A549 (cell line): ENCODE data around the gene ARL15. TPM values are rescaled to one million over a fixed set of nuclear protein-coding genes. Genes with fewer than 3 reads are reported as not detected.

Source experiments
- ATAC-seq, 2 experiments: fragments of 200-7000 bp in 1 of 2; fragments of >200 bp in 1 of 2; cut with Nextera tagmentation in 1 of 2; cut with Tn5 transposase in 1 of 2; 3 replicates each; pipeline versions ENCODE4 v1.8.0 to v1.9.1; 2018 to 2020; ENCODE audit warnings: mild to moderate bottlenecking in 1 of 2, moderate library complexity in 1 of 2
- CTCF ChIA-PET: fragments of 300-600 bp; sonication (Branson Sonifier 250); formaldehyde crosslinking; extraction: SDS; loops from one replicate; lab custom pipeline; 2021; ENCODE audit warnings: antibody characterized with exemption, inconsistent platforms; lab: Yijun Ruan, JAX
- POLR2A ChIA-PET: fragments of 350-600 bp; formaldehyde crosslinking; extraction: SDS; loops from one replicate; lab custom pipeline; 2021; ENCODE audit warnings: antibody characterized with exemption, inconsistent platforms; lab: Yijun Ruan, JAX
- DNase-seq, 2 experiments: peaks; one replicate each; pipeline versions ENCODE4 v3.0.0 to v3.0.0-alpha.2; 2011 to 2016; ENCODE audit warnings: low read depth in 1 of 2, low spot score in 1 of 2
- FAIRE-seq: peaks from 2 replicates; lab custom pipeline; 2011; peaks lifted over from hg19 to GRCh38; lab: Jason Lieb, UNC
- H3K27ac ChIP-seq, 2 experiments: fragments of >200 bp; sonication (Bioruptor Twin); formaldehyde crosslinking; 3 replicates each; pipeline ENCODE4 v1.5.1; 2016 to 2017
- H3K4me1 ChIP-seq: fragments of >200 bp; sonication (Bioruptor Twin); formaldehyde crosslinking; 3 replicates; pipeline ENCODE4 v1.6.1; 2016
- H3K4me2 ChIP-seq: fragments of >200 bp; sonication (Bioruptor Twin); formaldehyde crosslinking; 3 replicates; pipeline ENCODE4 v1.6.1; 2016
- H3K4me3 ChIP-seq: fragments of >200 bp; sonication (Bioruptor Twin); formaldehyde crosslinking; 3 replicates; pipeline ENCODE4 v1.5.1; 2016
- H3K9me3 ChIP-seq: fragments of >200 bp; sonication (Bioruptor Twin); formaldehyde crosslinking; 3 replicates; pipeline ENCODE4 v1.6.1; 2016
- CBX2 ChIP-seq: fragments of 200-600 bp; sonication (generic); IDR thresholded peaks from 2 replicates; pipeline ENCODE4 v1.6.1; 2016; ENCODE audit warnings: low read depth, mild to moderate bottlenecking, borderline replicate concordance
- CHD4 ChIP-seq: fragments of 200-600 bp; sonication (generic); IDR thresholded peaks from 2 replicates; pipeline ENCODE4 v1.6.1; 2016; ENCODE audit warnings: antibody characterized with exemption, mild to moderate bottlenecking, borderline replicate concordance
- EHMT2 ChIP-seq: fragments of 200-600 bp; sonication (generic); IDR thresholded peaks from 2 replicates; pipeline ENCODE4 v1.6.1; 2016; ENCODE audit warnings: antibody characterized with exemption, low read depth, mild to moderate bottlenecking, moderate library complexity
- ESRRA ChIP-seq: fragments of 150-350 bp; IDR thresholded peaks from 2 replicates; pipeline ENCODE4 v1.6.1; 2014; ENCODE audit warnings: mild to moderate bottlenecking, low read length, borderline replicate concordance
- FOXS1 ChIP-seq: fragments of 250-450 bp; sonication (Bioruptor Pico); IDR thresholded peaks from 2 replicates; pipeline ENCODE4 v1.5.0; 2020; ENCODE audit warnings: mild to moderate bottlenecking, moderate library complexity
- HOXB5 ChIP-seq: fragments of 250-450 bp; sonication (Bioruptor Pico); IDR thresholded peaks from 2 replicates; pipeline ENCODE4 v1.5.0; 2020; ENCODE audit warnings: mild to moderate bottlenecking, moderate library complexity
- KDM1A ChIP-seq: fragments of 200-600 bp; sonication (generic); IDR thresholded peaks from 2 replicates; pipeline ENCODE4 v1.6.1; 2016; ENCODE audit warnings: low read depth, mild to moderate bottlenecking
- KDM5A ChIP-seq: fragments of 200-600 bp; sonication (generic); IDR thresholded peaks from 2 replicates; pipeline ENCODE4 v1.6.1; 2016; ENCODE audit warnings: antibody characterized with exemption, mild to moderate bottlenecking
- MAFK ChIP-seq: fragments of 450-650 bp; IDR thresholded peaks from 2 replicates; pipeline ENCODE4 v1.6.1; 2014; ENCODE audit not compliant: partially characterized antibody
- MAZ ChIP-seq: fragments of 150-350 bp; IDR thresholded peaks from 2 replicates; pipeline ENCODE4 v1.6.1; 2014; ENCODE audit warnings: antibody characterized with exemption, low read depth, low read length, borderline replicate concordance
- MYC ChIP-seq: IDR thresholded peaks from 2 replicates; pipeline ENCODE4 v1.6.1; 2012; ENCODE audit warnings: mild to moderate bottlenecking, inconsistent platforms, low read length, improper control_type of control experiment, borderline replicate concordance
- PHF8 ChIP-seq: fragments of 200-600 bp; sonication (generic); IDR thresholded peaks from 2 replicates; pipeline ENCODE4 v1.6.1; 2016; ENCODE audit warnings: low read depth, mild to moderate bottlenecking, antibody characterized with exemption, moderate library complexity, borderline replicate concordance
- RARB ChIP-seq: fragments of 250-450 bp; sonication (Bioruptor Pico); IDR thresholded peaks from 2 replicates; pipeline ENCODE4 v1.8.0; 2021; ENCODE audit warnings: mild to moderate bottlenecking, moderate library complexity
- RFX5 ChIP-seq: fragments of 450-650 bp; IDR thresholded peaks from 2 replicates; pipeline ENCODE4 v1.7.1; 2014; ENCODE audit warnings: antibody characterized with exemption, mild to moderate bottlenecking, moderate library complexity
- RNF2 ChIP-seq: fragments of 200-600 bp; sonication (generic); IDR thresholded peaks from 2 replicates; pipeline ENCODE4 v1.6.1; 2016; ENCODE audit warnings: low read depth, mild to moderate bottlenecking, antibody characterized with exemption, moderate library complexity, borderline replicate concordance
- TP53 ChIP-seq: fragments of 250-450 bp; sonication (Bioruptor Pico); IDR thresholded peaks from 2 replicates; pipeline ENCODE4 v1.5.0; 2021; ENCODE audit warnings: mild to moderate bottlenecking, moderate library complexity
- ZFP36 ChIP-seq: fragments of 450-650 bp; IDR thresholded peaks from 2 replicates; pipeline ENCODE4 v1.6.1; 2014; ENCODE audit warnings: borderline replicate concordance; ENCODE audit not compliant: partially characterized antibody
- WGBS: methylation state at CpG from one replicate; pipeline ENCODE4 v1.1.6; 2017; ENCODE audit errors: missing lambda C conversion rate; 5-methylcytosine and 5-hydroxymethylcytosine counted together
- polyA plus RNA-seq, 4 experiments: library from polyadenylated mRNA; depleted of rRNA in 3 of 4; stranded (reverse); fragments of >200 nt; fragmentation: RNase III in 1 of 4; extraction: RNeasy Plus Mini Kit Qiagen cat#74134 plus additional on column Dnase treatment in 1 of 4; gene quantifications; 2 replicates in 3 of 4; 3 replicates in 1 of 4; pipeline ENCODE4 v1.2.3, GENCODE V29; 2011 to 2017
- TF ChIP-seq, protein P1 (sequence below): IDR thresholded peaks from 2 replicates; pipeline ENCODE4 v1.6.1; 2012
- TF ChIP-seq, protein P2 (sequence below): IDR thresholded peaks from 2 replicates; pipeline ENCODE4 v1.6.1; 2012
- TF ChIP-seq, protein P3 (sequence below): fragments of 150-350 bp; IDR thresholded peaks from 2 replicates; pipeline ENCODE4 v1.6.1; 2014; ENCODE audit warnings: low read depth, mild to moderate bottlenecking, low read length
- TF ChIP-seq, protein P4 (sequence below): fragments of >200 bp; sonication (Bioruptor Twin); formaldehyde crosslinking; IDR thresholded peaks from 3 replicates; pipeline ENCODE4 v1.5.1; 2016
- TF ChIP-seq, protein P5 (sequence below): fragments of >200 bp; sonication (Bioruptor Twin); formaldehyde crosslinking; IDR thresholded peaks from 2 replicates; pipeline ENCODE4 v1.6.1; 2016
- TF ChIP-seq, protein P6 (sequence below): fragments of >200 bp; sonication (Bioruptor Twin); formaldehyde crosslinking; IDR thresholded peaks from 3 replicates; pipeline ENCODE4 v1.6.1; 2016

The ARL15 gene
- polyA plus RNA-seq, 2 of the 4 experiments (the other 2 are of a cell fraction), result 11.8 to 12.1 TPM

DNA sequence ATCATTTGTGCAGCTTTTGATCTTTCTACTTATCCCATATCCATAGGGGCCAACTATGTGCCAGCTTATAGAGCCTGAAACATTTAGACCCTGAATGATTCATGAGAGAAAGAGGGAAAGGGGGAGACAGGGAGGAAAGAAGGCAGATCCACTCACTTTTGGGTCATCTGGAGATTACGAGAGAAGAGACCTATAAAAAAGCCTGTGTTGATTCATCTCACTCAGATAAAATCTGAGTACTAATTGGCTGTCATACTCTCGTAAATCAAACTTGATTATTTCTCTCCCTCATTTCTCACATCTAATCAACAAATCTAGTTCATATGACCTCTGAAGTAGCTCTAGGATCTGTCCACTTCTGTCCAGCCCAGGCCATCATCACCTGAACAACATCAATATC, 137.1 kb downstream of the ARL15 start:
- TF ChIP-seq CHD4 (no peak), MYC (no peak)
- Histone ChIP-seq H3K4me1 (no peaks in the 10 kb centered on the region), H3K4me3 (no peak overlapping the region), H3K27ac (no peak overlapping the region), H3K4me2 (no peak overlapping the region), H3K9me3 (no peaks in the 10 kb centered on the region)
- no peak for FAIRE-seq
- POLR2A ChIA-PET, result no interaction called here
- ATAC-seq, result no peak
- 86% methylated on average over 2 of the region's 2 CpGs for WGBS
- CTCF ChIA-PET, result interaction anchor here (0.8 kb wide), 1 partner anchor 17 kb away, joined by 3 read pairs; no protein-coding TSS in a partner anchor
- DNase-seq, result no peak

DNA sequence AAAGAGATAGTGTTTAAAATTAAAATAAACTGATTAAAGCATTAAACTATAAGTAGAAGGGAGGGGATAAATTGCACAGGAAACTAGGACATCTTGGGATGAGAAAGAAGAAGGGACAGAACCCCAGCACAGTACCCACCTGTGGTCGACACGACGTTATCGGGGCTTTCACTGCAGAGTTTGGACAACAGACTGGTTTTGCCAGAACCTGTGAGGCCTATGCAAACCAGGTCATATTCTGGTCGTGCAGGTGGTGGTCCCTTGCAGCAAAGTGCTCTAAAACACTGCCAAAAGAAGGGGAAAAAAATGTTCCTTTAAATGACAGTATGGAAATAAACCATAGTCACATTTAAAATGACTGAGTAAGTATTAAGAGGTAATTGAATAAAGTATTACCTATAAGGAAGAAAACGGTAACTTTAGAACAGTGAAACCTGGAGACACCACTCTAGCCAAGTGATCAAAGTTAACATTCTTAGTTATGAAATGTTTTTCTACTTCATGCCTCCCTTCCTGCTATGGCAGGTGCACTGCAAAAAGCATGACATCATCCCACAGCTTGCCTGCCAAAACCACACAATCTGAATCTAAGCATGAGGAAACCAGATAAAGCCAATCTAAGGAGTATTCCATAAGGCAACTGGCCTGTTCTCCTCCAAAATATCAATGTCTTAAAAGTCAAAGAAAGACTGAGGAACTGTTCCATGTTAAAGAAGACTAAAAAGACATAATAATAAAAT, 138.6 kb downstream of the ARL15 start:
- CTCF ChIA-PET, result interaction anchor here (1.3 kb wide), 1 partner anchor 57 kb away, joined by 3 read pairs; no protein-coding TSS in a partner anchor
- POLR2A ChIA-PET, result no interaction called here
- FAIRE-seq, result no peak

DNA sequence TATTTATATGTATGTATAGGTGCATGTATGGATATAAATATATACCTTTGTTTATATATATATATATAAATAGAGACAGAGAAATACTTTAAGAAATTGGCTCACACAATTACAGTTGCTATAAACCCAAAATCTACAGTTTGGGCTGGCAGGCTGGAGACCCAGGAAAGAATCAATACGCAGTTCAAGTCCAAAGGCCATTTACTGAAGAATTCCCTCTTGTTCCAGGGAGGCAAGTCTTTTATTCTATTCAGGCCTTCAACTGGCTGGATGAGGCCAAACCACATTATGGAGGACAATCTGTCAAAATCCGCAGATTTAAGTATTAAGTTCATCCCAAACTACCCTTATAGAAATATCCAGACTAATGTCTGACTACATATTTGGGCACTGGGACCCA, 144.7 kb downstream of the ARL15 start:
- Histone ChIP-seq H3K4me2 (no peak overlapping the region), H3K4me1 (no peaks in the 10 kb centered on the region), H3K9me3 (peaks cover 5% of the 10 kb centered on the region; the same call in 1 of the 3 replicates), H3K27ac (no peak overlapping the region), H3K4me3 (no peak overlapping the region)
- FAIRE-seq (no peak), DNase-seq (no peak), ATAC-seq (no peak)
- POLR2A ChIA-PET, result no interaction called here
- WGBS, result 45% methylated on average over 2 of the region's 2 CpGs
- TF ChIP-seq, protein P1, sequence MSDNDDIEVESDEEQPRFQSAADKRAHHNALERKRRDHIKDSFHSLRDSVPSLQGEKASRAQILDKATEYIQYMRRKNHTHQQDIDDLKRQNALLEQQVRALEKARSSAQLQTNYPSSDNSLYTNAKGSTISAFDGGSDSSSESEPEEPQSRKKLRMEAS, result no peak
- no peak for TF ChIP-seq HOXB5
- no peak for TF ChIP-seq ESRRA
- TF ChIP-seq MAZ, result no peak
- TF ChIP-seq RARB (CRISPR knock-in tag), result no peak
- no peak for TF ChIP-seq KDM1A
- no peak for TF ChIP-seq KDM5A
- TF ChIP-seq, protein P2, sequence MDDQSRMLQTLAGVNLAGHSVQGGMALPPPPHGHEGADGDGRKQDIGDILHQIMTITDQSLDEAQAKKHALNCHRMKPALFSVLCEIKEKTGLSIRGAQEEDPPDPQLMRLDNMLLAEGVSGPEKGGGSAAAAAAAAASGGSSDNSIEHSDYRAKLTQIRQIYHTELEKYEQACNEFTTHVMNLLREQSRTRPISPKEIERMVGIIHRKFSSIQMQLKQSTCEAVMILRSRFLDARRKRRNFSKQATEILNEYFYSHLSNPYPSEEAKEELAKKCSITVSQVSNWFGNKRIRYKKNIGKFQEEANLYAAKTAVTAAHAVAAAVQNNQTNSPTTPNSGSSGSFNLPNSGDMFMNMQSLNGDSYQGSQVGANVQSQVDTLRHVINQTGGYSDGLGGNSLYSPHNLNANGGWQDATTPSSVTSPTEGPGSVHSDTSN, result no peak
- TF ChIP-seq EHMT2, result no peak
- TF ChIP-seq, protein P3, sequence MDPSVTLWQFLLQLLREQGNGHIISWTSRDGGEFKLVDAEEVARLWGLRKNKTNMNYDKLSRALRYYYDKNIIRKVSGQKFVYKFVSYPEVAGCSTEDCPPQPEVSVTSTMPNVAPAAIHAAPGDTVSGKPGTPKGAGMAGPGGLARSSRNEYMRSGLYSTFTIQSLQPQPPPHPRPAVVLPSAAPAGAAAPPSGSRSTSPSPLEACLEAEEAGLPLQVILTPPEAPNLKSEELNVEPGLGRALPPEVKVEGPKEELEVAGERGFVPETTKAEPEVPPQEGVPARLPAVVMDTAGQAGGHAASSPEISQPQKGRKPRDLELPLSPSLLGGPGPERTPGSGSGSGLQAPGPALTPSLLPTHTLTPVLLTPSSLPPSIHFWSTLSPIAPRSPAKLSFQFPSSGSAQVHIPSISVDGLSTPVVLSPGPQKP, result no peak
- TF ChIP-seq FOXS1, result no peak
- TF ChIP-seq MAFK, result no peak
- TF ChIP-seq, protein P4, sequence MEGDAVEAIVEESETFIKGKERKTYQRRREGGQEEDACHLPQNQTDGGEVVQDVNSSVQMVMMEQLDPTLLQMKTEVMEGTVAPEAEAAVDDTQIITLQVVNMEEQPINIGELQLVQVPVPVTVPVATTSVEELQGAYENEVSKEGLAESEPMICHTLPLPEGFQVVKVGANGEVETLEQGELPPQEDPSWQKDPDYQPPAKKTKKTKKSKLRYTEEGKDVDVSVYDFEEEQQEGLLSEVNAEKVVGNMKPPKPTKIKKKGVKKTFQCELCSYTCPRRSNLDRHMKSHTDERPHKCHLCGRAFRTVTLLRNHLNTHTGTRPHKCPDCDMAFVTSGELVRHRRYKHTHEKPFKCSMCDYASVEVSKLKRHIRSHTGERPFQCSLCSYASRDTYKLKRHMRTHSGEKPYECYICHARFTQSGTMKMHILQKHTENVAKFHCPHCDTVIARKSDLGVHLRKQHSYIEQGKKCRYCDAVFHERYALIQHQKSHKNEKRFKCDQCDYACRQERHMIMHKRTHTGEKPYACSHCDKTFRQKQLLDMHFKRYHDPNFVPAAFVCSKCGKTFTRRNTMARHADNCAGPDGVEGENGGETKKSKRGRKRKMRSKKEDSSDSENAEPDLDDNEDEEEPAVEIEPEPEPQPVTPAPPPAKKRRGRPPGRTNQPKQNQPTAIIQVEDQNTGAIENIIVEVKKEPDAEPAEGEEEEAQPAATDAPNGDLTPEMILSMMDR, result no peak
- TF ChIP-seq RFX5, result no peak
- TF ChIP-seq TP53 (CRISPR knock-in tag), result no peak
- no peak for TF ChIP-seq PHF8
- no peak for TF ChIP-seq CBX2
- TF ChIP-seq, protein P5, sequence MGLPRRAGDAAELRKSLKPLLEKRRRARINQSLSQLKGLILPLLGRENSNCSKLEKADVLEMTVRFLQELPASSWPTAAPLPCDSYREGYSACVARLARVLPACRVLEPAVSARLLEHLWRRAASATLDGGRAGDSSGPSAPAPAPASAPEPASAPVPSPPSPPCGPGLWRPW, result no peak
- TF ChIP-seq RNF2, result no peak
- CTCF ChIA-PET, result no interaction called here

More for the DNA sequence above, 138.6 kb downstream of the ARL15 start:
- DNase-seq, result no peak
- Histone ChIP-seq H3K4me1 (no peaks in the 10 kb centered on the region), H3K9me3 (no peaks in the 10 kb centered on the region), H3K27ac (no peak overlapping the region), H3K4me2 (no peak overlapping the region), H3K4me3 (no peak overlapping the region)
- ATAC-seq, result no peak
- 88% methylated on average over 6 of the region's 6 CpGs for WGBS
- TF ChIP-seq, protein P6, sequence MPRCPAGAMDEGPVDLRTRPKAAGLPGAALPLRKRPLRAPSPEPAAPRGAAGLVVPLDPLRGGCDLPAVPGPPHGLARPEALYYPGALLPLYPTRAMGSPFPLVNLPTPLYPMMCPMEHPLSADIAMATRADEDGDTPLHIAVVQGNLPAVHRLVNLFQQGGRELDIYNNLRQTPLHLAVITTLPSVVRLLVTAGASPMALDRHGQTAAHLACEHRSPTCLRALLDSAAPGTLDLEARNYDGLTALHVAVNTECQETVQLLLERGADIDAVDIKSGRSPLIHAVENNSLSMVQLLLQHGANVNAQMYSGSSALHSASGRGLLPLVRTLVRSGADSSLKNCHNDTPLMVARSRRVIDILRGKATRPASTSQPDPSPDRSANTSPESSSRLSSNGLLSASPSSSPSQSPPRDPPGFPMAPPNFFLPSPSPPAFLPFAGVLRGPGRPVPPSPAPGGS, result no peak
- TF ChIP-seq ZFP36, result peak; percentile 72
- TF ChIP-seq, all 56 proteins: peak for 1
